Mammary epithelial cell (primary cell): ENCODE results near the gene CORO2A.

Experiments
- EZH2 ChIP-seq: IDR thresholded peaks from 2 replicates; pipeline ENCODE4 v1.6.1; 2012; ENCODE audit warnings: low read length, inconsistent platforms, borderline replicate concordance
- TF ChIP-seq, protein P1 (sequence below), 2 donors: IDR thresholded peaks in 1 of 2; conservative IDR thresholded peaks in 1 of 2; 2 replicates each; pipeline ENCODE4 v1.5.1; 2011 to 2012; ENCODE audit warnings: inconsistent platforms in 2 of 2, low read length in 2 of 2, mild to moderate bottlenecking in 2 of 2, control low read depth in 1 of 2, low read depth in 1 of 2; ENCODE audit not compliant: insufficient read depth in 1 of 2; ENCODE audit errors: extremely low read depth in 1 of 2

DNA sequence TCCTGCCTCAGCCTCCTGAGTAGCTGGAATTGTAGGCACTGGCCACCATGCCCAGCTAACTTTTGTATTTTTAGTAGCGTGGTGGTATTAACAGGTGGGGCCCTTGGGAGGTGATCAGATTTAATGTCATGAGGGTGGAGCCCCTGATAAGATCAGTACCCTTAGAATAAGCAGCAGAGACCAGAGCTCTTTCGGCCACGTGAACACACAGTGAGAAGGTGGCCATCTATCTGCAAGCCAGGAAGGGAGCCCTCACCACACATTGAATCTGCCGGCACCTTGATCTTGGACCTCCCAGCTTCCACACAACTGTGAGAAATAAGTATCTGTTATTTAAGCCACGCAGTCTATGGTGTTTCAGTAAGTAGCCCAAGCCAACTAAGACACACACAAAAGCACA, 40.5 kb upstream of the CORO2A start:
- TF ChIP-seq, protein P1, sequence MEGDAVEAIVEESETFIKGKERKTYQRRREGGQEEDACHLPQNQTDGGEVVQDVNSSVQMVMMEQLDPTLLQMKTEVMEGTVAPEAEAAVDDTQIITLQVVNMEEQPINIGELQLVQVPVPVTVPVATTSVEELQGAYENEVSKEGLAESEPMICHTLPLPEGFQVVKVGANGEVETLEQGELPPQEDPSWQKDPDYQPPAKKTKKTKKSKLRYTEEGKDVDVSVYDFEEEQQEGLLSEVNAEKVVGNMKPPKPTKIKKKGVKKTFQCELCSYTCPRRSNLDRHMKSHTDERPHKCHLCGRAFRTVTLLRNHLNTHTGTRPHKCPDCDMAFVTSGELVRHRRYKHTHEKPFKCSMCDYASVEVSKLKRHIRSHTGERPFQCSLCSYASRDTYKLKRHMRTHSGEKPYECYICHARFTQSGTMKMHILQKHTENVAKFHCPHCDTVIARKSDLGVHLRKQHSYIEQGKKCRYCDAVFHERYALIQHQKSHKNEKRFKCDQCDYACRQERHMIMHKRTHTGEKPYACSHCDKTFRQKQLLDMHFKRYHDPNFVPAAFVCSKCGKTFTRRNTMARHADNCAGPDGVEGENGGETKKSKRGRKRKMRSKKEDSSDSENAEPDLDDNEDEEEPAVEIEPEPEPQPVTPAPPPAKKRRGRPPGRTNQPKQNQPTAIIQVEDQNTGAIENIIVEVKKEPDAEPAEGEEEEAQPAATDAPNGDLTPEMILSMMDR (conservative IDR thresholded peaks at IDR 0.05 in 1 of 2, IDR thresholded peaks at IDR 0.05 in 1 of 2; ENCODE audit: extremely low read depth in 1 of 2, insufficient read depth in 1 of 2, low read depth in 1 of 2, low read length in 2 of 2) = no peak
- TF ChIP-seq EZH2 = no peak
